GM12865 (cell line): ENCODE data around the gene CDH24.
"Not testable (repeated sequence)": the region's sequence is repeated elsewhere in the genome, so short reads cannot be mapped to it uniquely, and the experiment has no call there.

Experiments used
- DNase-seq: peaks from one replicate; pipeline ENCODE4 v3.0.0; 2010; ENCODE audit warnings: low read depth
- H3K4me3 ChIP-seq: 2 replicates; pipeline ENCODE4 v1.5.1; 2011; ENCODE audit warnings: mild to moderate bottlenecking, low read depth, low read length, control low read depth
- TF ChIP-seq, protein P1 (sequence below): IDR thresholded peaks from 2 replicates; pipeline ENCODE4 v1.5.1; 2011; ENCODE audit warnings: low read length, control low read depth, low read depth, inconsistent platforms; ENCODE audit not compliant: insufficient read depth; ENCODE audit errors: missing control alignments

CDH24 gene

DNA sequence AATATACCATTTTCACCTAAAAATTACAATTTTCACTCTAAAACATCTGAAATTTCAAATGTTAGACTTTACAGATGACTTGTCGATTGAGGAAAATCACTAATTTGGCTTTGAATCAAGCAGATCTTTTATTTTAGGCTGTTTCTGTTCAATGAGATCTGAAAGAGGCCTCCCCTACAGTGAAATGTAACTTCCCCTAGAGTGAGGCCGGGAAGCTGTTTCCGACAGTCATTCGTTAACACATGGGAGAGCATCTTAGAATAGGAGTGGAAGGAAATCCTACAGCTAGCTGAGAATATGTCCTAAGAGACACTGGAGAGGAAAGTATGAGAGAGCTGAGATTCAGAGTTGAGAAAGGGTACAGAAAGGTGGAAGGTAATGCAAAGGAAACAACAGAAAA lies 41.7 kb downstream of the CDH24 start:
- H3K4me3 ChIP-seq, result no peak overlapping the region
- no peak for DNase-seq
- TF ChIP-seq, protein P1, sequence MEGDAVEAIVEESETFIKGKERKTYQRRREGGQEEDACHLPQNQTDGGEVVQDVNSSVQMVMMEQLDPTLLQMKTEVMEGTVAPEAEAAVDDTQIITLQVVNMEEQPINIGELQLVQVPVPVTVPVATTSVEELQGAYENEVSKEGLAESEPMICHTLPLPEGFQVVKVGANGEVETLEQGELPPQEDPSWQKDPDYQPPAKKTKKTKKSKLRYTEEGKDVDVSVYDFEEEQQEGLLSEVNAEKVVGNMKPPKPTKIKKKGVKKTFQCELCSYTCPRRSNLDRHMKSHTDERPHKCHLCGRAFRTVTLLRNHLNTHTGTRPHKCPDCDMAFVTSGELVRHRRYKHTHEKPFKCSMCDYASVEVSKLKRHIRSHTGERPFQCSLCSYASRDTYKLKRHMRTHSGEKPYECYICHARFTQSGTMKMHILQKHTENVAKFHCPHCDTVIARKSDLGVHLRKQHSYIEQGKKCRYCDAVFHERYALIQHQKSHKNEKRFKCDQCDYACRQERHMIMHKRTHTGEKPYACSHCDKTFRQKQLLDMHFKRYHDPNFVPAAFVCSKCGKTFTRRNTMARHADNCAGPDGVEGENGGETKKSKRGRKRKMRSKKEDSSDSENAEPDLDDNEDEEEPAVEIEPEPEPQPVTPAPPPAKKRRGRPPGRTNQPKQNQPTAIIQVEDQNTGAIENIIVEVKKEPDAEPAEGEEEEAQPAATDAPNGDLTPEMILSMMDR, result no peak

DNA sequence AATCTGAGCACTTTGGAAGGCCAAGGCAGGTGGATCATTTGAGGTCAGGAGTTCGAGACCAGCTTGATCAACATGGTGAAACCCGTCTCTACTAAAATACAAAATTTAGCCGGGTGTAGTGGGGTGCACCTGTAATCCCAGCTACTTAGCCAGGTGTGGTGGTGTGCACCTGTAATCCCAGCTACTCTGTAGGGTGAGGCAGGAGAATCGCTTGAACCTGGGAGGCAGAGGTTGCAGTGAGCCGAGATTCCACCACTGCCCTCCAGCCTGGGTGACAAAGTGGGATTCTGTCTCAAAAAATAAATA lies 43.6 kb downstream of the CDH24 start:
- DNase-seq, H3K4me3 ChIP-seq: not testable (repeated sequence)

DNA sequence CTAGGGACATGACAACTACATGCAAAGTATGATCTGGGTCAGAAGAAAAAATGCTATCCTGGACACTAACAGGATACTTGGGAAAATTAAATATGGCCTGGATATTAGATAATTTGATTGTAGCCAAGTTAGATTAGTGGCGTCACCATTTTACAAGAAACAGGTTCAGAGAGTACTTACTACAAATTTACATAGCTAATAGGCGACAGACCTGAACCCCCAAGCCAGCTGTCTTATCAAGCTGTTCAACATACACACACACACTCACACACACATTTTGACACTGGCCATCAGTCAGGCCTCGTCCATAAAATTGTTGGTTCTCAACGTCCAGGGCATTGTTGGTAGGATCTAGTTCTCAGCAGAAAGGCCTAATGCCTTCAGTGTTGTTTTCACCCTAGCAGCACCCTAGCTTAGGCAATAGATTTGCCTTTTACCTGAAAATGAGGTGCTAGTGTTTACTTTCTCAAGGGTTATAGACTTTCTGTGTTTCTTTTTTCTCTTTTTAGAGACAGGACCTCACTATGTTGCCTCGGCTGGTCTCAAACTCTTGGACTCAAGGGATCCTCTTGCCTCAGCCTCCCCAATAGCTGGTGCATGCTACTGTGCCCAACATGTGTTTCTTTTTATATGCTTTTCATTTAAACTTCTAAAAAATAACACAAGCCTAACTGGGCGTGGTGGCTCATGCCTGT lies 44.1 kb downstream of the CDH24 start:
- TF ChIP-seq, protein P1, result no peak
- no peak for DNase-seq
- H3K4me3 ChIP-seq, result no peak overlapping the region

DNA sequence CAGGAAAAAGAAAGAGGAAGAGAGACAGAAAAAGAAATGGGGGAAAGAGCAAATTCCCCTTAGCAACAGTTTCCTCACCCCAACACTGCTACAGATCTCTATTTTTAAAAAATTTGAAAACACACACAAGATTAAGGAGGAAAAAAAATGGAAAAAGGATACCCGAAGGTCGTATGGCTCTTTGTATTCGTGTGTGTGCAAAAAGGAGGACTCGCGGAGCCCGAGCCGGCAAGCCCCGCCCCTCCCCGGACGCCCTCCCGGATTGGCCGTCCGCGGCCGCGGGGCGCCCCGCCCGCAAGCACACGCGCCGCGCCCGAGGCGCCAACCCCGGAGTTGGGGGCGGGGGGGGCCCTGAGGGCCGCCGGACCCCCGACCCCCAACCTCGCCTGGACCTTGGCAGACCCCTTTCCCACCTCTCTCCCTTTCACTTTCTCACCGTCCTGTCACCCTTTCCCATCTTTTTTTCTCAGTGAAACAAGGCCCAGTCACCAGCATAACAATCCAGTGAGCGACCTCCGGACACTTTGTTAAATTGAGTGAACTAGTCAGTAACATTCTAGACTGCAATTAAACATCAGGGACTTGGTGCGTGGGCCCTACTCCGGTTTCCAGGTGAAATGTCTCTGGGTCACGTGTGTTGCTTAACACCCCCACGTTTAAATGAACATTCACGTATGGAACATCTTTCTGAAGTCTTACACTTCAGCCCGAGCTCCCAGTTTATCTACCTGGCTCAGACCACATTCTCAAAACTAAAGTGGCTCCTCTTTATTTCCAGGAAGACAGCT lies 47.2 kb downstream of the CDH24 start, which contains the start of gene C14orf93:
C14orf93 (minus strand) TSS at position 205 of the 788 bp plus-strand sequence. CDS start 11,120 bp downstream, outside the sequence.
- H3K4me3 ChIP-seq, result peak within 1 kb of the TSS; percentile 74
- TF ChIP-seq, protein P1, result no peak
- peak; percentile 87 for DNase-seq

DNA sequence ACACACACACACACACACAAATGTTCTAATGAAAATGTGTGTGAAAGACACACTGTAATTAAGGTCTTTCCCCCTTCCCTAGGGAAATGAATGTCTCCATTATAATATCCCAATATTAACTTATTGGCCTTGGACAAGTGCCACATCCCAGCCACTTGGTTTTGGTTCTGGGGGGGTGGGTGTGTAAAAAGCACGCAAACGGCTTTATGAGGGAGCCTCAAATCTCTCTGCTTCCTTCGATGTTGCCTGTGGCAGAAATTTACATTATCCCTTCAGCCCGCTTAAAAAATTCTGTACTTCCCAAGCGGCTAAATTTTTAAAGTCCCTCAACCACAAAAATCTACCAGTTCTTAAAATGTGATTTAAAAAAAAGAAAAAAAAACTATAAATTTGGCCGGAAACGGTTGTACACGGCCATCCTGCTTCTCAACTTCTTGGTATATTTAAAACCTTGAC lies 47.8 kb downstream of the CDH24 start:
- DNase-seq, result no peak
- TF ChIP-seq, protein P1, result no peak
- peak overlapping the region; percentile 74 for H3K4me3 ChIP-seq

DNA sequence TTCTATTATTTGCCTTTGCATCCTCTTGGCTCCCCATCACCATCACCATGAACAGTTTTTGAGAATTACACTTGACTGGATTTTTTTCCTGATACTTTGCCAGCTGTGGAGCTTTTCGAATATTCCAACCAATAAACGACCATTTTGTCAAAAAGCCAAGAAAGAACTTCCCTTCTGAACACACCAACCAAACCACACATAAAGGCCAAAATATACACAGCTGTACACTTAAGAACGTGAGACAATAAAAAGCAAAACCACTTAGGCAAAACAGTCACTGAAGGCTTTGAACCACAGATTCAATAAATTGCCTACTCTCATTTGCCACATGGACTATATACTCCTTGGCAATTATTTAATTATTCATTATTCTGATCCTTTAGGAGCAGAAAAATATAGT lies 48.5 kb downstream of the CDH24 start:
- DNase-seq, result peak; percentile 33
- H3K4me3 ChIP-seq, result peak overlapping the region; percentile 74
- TF ChIP-seq, protein P1, result no peak

DNA sequence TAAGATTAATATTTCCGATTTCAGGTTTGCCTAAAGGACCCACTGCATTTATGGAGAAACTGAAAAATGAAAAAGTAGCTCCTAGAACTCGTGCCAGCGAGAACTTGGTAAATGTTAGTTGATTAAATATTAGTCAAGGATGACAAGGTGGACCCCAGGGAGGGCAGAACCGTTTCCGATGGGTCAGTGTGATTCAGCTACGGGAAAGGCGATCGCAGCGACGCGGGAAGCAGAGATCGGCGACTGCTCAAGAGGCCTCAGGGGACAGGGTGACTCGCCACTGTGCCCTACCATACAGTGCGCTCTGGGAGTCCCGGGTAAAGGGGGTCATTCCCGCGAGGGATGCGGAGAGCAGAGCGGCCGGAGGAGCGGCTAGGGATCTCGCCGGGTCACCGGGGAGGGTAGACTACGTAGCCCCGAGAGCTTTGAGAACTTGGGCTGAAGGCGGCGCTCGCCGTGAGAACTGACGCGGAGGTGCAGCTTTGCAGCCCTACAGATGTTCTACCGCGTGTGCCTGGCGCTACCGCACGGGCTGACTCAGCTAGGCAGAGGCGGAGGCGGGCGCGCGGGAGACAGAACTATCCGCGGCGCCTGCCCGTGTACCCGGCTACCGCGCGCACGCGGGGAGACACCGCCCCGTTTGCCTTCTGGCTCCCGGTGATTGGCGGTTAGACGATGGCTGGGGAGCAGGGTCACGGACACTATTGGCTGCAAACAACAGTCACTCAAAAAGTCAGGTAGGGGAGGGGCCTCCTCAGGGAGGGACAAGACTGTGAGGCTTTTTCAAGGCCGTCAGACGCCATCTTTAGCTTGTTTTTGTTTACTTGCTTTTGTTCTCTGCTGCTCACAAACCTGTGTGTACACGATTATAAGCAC lies 50.5 kb downstream of the CDH24 start:
- DNase-seq, result peak; percentile 99
- TF ChIP-seq, protein P1, result peak; percentile 30

More for the DNA sequence above, 50.5 kb downstream of the CDH24 start:
- H3K4me3 ChIP-seq, result peak overlapping the region; percentile 72
